ENCODE data around the gene SLC25A1. TPM values are rescaled to one million over a fixed set of nuclear protein-coding genes. Genes with fewer than 3 reads are reported as not detected.

Gene SLC25A1
- polyA plus RNA-seq, 1 of the 3 experiments (the other 2 are of a cell fraction): 44.7 TPM

- H3F3A ChIP-seq (replicated peaks; ENCODE audit: insufficient read depth): no peaks in the 10 kb centered on the region
- DNase-seq: no peak
- no peak overlapping the region for H3K4me2 ChIP-seq
- TF ChIP-seq YY1 (IDR thresholded peaks at IDR 0.05; ENCODE audit: low read depth) (no peak), SMC3 (IDR thresholded peaks at IDR 0.05; ENCODE audit: low read depth, low read length) (no peak), TCF12 (IDR thresholded peaks at IDR 0.05) (no peak), EZH2phosphoT487 (IDR thresholded peaks at IDR 0.05; ENCODE audit: borderline replicate concordance, low read depth) (no peak), CTCF (IDR thresholded peaks at IDR 0.05) (no peak), ZBTB33 (IDR thresholded peaks at IDR 0.05; ENCODE audit: borderline replicate concordance, low read depth) (no peak), RCOR1 (IDR thresholded peaks at IDR 0.05; ENCODE audit: low read length) (no peak), RAD21 (IDR thresholded peaks at IDR 0.05; ENCODE audit: low read length) (no peak), MAX (IDR thresholded peaks at IDR 0.05; ENCODE audit: low read depth) (no peak), CHD2 (IDR thresholded peaks at IDR 0.05; ENCODE audit: low read length, partially characterized antibody) (no peak), NRF1 (IDR thresholded peaks at IDR 0.05; ENCODE audit: low read depth, low read length) (no peak), SIN3A (IDR thresholded peaks at IDR 0.05; ENCODE audit: borderline replicate concordance, low read depth, low read length) (no peak), TEAD4 (IDR thresholded peaks at IDR 0.05; ENCODE audit: borderline replicate concordance, insufficient read depth) (no peak), FOSL2 (IDR thresholded peaks at IDR 0.05; ENCODE audit: borderline replicate concordance, low read depth) (no peak), USF2 (IDR thresholded peaks at IDR 0.05; ENCODE audit: borderline replicate concordance, low read depth, low read length) (no peak), TAF1 (IDR thresholded peaks at IDR 0.05; ENCODE audit: borderline replicate concordance, low read depth, low read length) (no peak), ELF1 (IDR thresholded peaks at IDR 0.05) (no peak), POLR2AphosphoS5 (IDR thresholded peaks at IDR 0.05; ENCODE audit: low read depth, low read length) (no peak)
- H3K36me3 ChIP-seq (replicated peaks in 1 of 2; ENCODE audit: control insufficient read depth in 1 of 2, insufficient read depth in 2 of 2, low read length in 1 of 2): no peaks in the 10 kb centered on the region
- peaks cover 44% of the 10 kb centered on the region for H3K27me3 ChIP-seq (ENCODE audit: insufficient read depth)
- H4K20me1 ChIP-seq (ENCODE audit: insufficient read depth): no peaks in the 10 kb centered on the region
- H3K79me2 ChIP-seq (ENCODE audit: insufficient read depth): no peaks in the 10 kb centered on the region
- WGBS (ENCODE audit: low lambda C conversion rate): 3% methylated on average over 9 of the region's 11 CpGs
- no peak overlapping the region for H3K27ac ChIP-seq (ENCODE audit: low read depth in 2 of 2, low read length in 1 of 2)
- no peaks in the 10 kb centered on the region for H3K9me3 ChIP-seq
- H3K4me3 ChIP-seq (ENCODE audit: low read depth in 2 of 2, low read length in 1 of 2): no peak overlapping the region
- ChIA-PET POLR2A (no interaction called here), CTCF (interaction anchor here (1.1 to 1.4 kb wide), 2 partner anchors 9 to 477 kb away, joined by 3 to 4 read pairs; partner anchors contain the start of gene ESS2)
- H2AFZ ChIP-seq (ENCODE audit: low read depth): no peak overlapping the region
- no peak overlapping the region for H3K9ac ChIP-seq
- no peaks in the 10 kb centered on the region for H3K4me1 ChIP-seq (ENCODE audit: control insufficient read depth in 1 of 2, insufficient read depth in 2 of 2, low read depth in 1 of 2, low read length in 1 of 2)
- no peaks in the 10 kb centered on the region for H3K9me2 ChIP-seq
Observed at GRCh38 chr22:19152942-19153883, 25.3 kb downstream of the SLC25A1 start.
